Measurements from ENCODE around the gene RAB18.
"Not testable (repeated sequence)": the region's sequence is repeated elsewhere in the genome, so short reads cannot be mapped to it uniquely, and the experiment has no call there.

RAB18 gene

GRCh38 chr10:27569946-27570345 is 65.8 kb downstream of the RAB18 start:
- no peak overlapping the region for H3K4me2 ChIP-seq (ENCODE audit: low read depth, low read length, poor library complexity, severe bottlenecking)
- H3K4me3 ChIP-seq (ENCODE audit: insufficient read depth, low read length, poor library complexity, severe bottlenecking): no peak overlapping the region
- no peak overlapping the region for H3K27ac ChIP-seq (ENCODE audit: low read depth, low read length)
- H4K20me1 ChIP-seq (ENCODE audit: low read depth, low read length): no peaks in the 10 kb centered on the region
- no peaks in the 10 kb centered on the region for H3K79me2 ChIP-seq (ENCODE audit: insufficient read depth, low read length)
- no peaks in the 10 kb centered on the region for H3K9me2 ChIP-seq (replicated peaks; ENCODE audit: insufficient read depth, low read length)
- H3K9ac ChIP-seq (ENCODE audit: low read length): no peak overlapping the region
- H3K9me3 ChIP-seq (ENCODE audit: insufficient read depth, low read length): no peaks in the 10 kb centered on the region
- no peaks in the 10 kb centered on the region for H3K27me3 ChIP-seq (ENCODE audit: low read length)
- H3F3A ChIP-seq (ENCODE audit: insufficient read depth): no peaks in the 10 kb centered on the region
- TF ChIP-seq, protein P1, sequence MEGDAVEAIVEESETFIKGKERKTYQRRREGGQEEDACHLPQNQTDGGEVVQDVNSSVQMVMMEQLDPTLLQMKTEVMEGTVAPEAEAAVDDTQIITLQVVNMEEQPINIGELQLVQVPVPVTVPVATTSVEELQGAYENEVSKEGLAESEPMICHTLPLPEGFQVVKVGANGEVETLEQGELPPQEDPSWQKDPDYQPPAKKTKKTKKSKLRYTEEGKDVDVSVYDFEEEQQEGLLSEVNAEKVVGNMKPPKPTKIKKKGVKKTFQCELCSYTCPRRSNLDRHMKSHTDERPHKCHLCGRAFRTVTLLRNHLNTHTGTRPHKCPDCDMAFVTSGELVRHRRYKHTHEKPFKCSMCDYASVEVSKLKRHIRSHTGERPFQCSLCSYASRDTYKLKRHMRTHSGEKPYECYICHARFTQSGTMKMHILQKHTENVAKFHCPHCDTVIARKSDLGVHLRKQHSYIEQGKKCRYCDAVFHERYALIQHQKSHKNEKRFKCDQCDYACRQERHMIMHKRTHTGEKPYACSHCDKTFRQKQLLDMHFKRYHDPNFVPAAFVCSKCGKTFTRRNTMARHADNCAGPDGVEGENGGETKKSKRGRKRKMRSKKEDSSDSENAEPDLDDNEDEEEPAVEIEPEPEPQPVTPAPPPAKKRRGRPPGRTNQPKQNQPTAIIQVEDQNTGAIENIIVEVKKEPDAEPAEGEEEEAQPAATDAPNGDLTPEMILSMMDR (IDR thresholded peaks at IDR 0.05; ENCODE audit: insufficient read depth, low read length, poor library complexity, severe bottlenecking): no peak
- TF ChIP-seq EZH2phosphoT487 (conservative IDR thresholded peaks at IDR 0.05; ENCODE audit: low read length): no peak
- no peak overlapping the region for H2AFZ ChIP-seq (ENCODE audit: low read depth, low read length, severe bottlenecking)
- H3K36me3 ChIP-seq (ENCODE audit: low read length): no peaks in the 10 kb centered on the region

DNA sequence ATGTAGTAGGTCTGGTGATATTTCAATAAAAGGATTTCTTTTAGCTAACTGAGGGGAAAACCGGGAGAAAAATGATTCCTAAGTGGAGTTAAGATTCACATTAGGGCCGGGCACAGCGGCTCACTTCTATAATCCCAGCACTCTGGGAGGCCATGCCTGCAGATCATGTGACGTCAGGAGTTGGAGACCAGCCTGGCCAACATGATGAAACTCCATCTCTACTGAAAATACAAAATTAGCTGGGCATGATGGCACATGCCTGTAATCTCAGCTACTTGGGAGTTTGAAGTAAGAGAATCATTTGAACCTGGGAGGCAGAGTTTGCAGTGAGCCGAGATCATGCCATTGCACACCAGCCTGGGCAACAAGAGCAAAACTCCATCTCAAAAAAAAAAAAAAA is 72.9 kb downstream of the RAB18 start:
- H3K4me2 ChIP-seq (ENCODE audit: low read depth, low read length, poor library complexity, severe bottlenecking); H3K27ac ChIP-seq (ENCODE audit: low read depth, low read length); H2AFZ ChIP-seq (ENCODE audit: low read depth, low read length, severe bottlenecking); H3F3A ChIP-seq (ENCODE audit: insufficient read depth); H3K36me3 ChIP-seq (ENCODE audit: low read length); H3K9me3 ChIP-seq (ENCODE audit: insufficient read depth, low read length); H3K4me3 ChIP-seq (ENCODE audit: insufficient read depth, low read length, poor library complexity, severe bottlenecking); H3K9me2 ChIP-seq (replicated peaks; ENCODE audit: insufficient read depth, low read length); H3K79me2 ChIP-seq (ENCODE audit: insufficient read depth, low read length); H3K9ac ChIP-seq (ENCODE audit: low read length); H3K27me3 ChIP-seq (ENCODE audit: low read length); H4K20me1 ChIP-seq (ENCODE audit: low read depth, low read length): not testable (repeated sequence)

GRCh38 chr10:27578316-27578715 is 74.2 kb downstream of the RAB18 start:
- no peaks in the 10 kb centered on the region for H3K79me2 ChIP-seq (ENCODE audit: insufficient read depth, low read length)
- H3K9ac ChIP-seq (ENCODE audit: low read length): no peak overlapping the region
- H3K36me3 ChIP-seq (ENCODE audit: low read length): no peaks in the 10 kb centered on the region
- H3K4me3 ChIP-seq (ENCODE audit: insufficient read depth, low read length, poor library complexity, severe bottlenecking): no peak overlapping the region
- no peak for TF ChIP-seq EZH2phosphoT487 (conservative IDR thresholded peaks at IDR 0.05; ENCODE audit: low read length)
- TF ChIP-seq, protein P1 (IDR thresholded peaks at IDR 0.05; ENCODE audit: insufficient read depth, low read length, poor library complexity, severe bottlenecking): no peak
- H3K9me3 ChIP-seq (ENCODE audit: insufficient read depth, low read length): no peaks in the 10 kb centered on the region
- no peak overlapping the region for H3K4me2 ChIP-seq (ENCODE audit: low read depth, low read length, poor library complexity, severe bottlenecking)
- H2AFZ ChIP-seq (ENCODE audit: low read depth, low read length, severe bottlenecking): no peak overlapping the region
- H3K27me3 ChIP-seq (ENCODE audit: low read length): no peaks in the 10 kb centered on the region
- H4K20me1 ChIP-seq (ENCODE audit: low read depth, low read length): no peaks in the 10 kb centered on the region
- H3K9me2 ChIP-seq (replicated peaks; ENCODE audit: insufficient read depth, low read length): no peaks in the 10 kb centered on the region
- no peak overlapping the region for H3K27ac ChIP-seq (ENCODE audit: low read depth, low read length)
- H3F3A ChIP-seq (ENCODE audit: insufficient read depth): no peaks in the 10 kb centered on the region

GRCh38 chr10:27581225-27581624 is 77.1 kb downstream of the RAB18 start:
- Histone ChIP-seq H4K20me1 (ENCODE audit: low read depth, low read length) (no peaks in the 10 kb centered on the region), H3K9me2 (replicated peaks; ENCODE audit: insufficient read depth, low read length) (no peaks in the 10 kb centered on the region), H3K4me2 (ENCODE audit: low read depth, low read length, poor library complexity, severe bottlenecking) (no peak overlapping the region), H3K4me3 (ENCODE audit: insufficient read depth, low read length, poor library complexity, severe bottlenecking) (no peak overlapping the region), H3K27me3 (ENCODE audit: low read length) (no peaks in the 10 kb centered on the region), H3K9ac (ENCODE audit: low read length) (no peak overlapping the region), H3K79me2 (ENCODE audit: insufficient read depth, low read length) (no peaks in the 10 kb centered on the region), H3K36me3 (ENCODE audit: low read length) (no peaks in the 10 kb centered on the region), H2AFZ (ENCODE audit: low read depth, low read length, severe bottlenecking) (no peak overlapping the region), H3K9me3 (ENCODE audit: insufficient read depth, low read length) (no peaks in the 10 kb centered on the region), H3K27ac (ENCODE audit: low read depth, low read length) (no peak overlapping the region), H3F3A (ENCODE audit: insufficient read depth) (no peaks in the 10 kb centered on the region)
- TF ChIP-seq, protein P1 (IDR thresholded peaks at IDR 0.05; ENCODE audit: insufficient read depth, low read length, poor library complexity, severe bottlenecking): no peak
- TF ChIP-seq EZH2phosphoT487 (conservative IDR thresholded peaks at IDR 0.05; ENCODE audit: low read length): no peak
